ENCODE data around the gene DDX42. TPM values are rescaled to one million over a fixed set of nuclear protein-coding genes. Genes with fewer than 3 reads are reported as not detected.

DDX42 gene
- polyA plus RNA-seq, 1 donor from 2014 or later = 115 TPM

GRCh38 chr17:63762161-63763078 lies 11.6 kb upstream of the DDX42 start:
- Histone ChIP-seq H3K27ac (ENCODE audit: low read length) (no peak overlapping the region), H2AFZ (ENCODE audit: low read depth, low read length) (no peak overlapping the region), H3K79me2 (replicated peaks; ENCODE audit: insufficient read depth, low read length) (peaks cover 10% of the 10 kb centered on the region), H3K4me3 (ENCODE audit: low read length) (no peak overlapping the region), H3K27me3 (ENCODE audit: insufficient read depth, low read depth, low read length) (no peaks in the 10 kb centered on the region), H3K9ac (ENCODE audit: low read length) (no peak overlapping the region), H3K9me2 (ENCODE audit: insufficient read depth, low read length) (no peaks in the 10 kb centered on the region), H3K36me3 (ENCODE audit: insufficient read depth, low read length) (no peaks in the 10 kb centered on the region), H3K9me3 (ENCODE audit: low read length) (no peaks in the 10 kb centered on the region), H3K4me2 (ENCODE audit: low read length) (no peak overlapping the region), H4K20me1 (ENCODE audit: insufficient read depth) (no peaks in the 10 kb centered on the region), H3F3A (ENCODE audit: insufficient read depth, low read length, poor library complexity, severe bottlenecking) (no peaks in the 10 kb centered on the region)
- no peak for TF ChIP-seq CTCF (IDR thresholded peaks at IDR 0.05; ENCODE audit: poor library complexity, severe bottlenecking)
- no peak for TF ChIP-seq SMC3 (conservative IDR thresholded peaks at IDR 0.05; ENCODE audit: poor library complexity)
- no peak for TF ChIP-seq TAF1 (IDR thresholded peaks at IDR 0.05; ENCODE audit: low read depth)
- no peak for TF ChIP-seq REST (IDR thresholded peaks at IDR 0.05; ENCODE audit: borderline replicate concordance)
- TF ChIP-seq EP300 (conservative IDR thresholded peaks at IDR 0.05; ENCODE audit: poor library complexity, severe bottlenecking) = no peak
- TF ChIP-seq MXI1 (conservative IDR thresholded peaks at IDR 0.05; ENCODE audit: poor library complexity, severe bottlenecking) = no peak
- no peak for TF ChIP-seq POLR2AphosphoS5 (IDR thresholded peaks at IDR 0.05)
- no peak for TF ChIP-seq EZH2 (IDR thresholded peaks at IDR 0.05; ENCODE audit: borderline replicate concordance, insufficient read depth, low read length, poor library complexity, severe bottlenecking)
- TF ChIP-seq RAD21 (conservative IDR thresholded peaks at IDR 0.05) = no peak

GRCh38 chr17:63764716-63765115 lies 9.3 kb upstream of the DDX42 start:
- Histone ChIP-seq H3K27ac (ENCODE audit: low read length) (no peak overlapping the region), H3K27me3 (ENCODE audit: insufficient read depth, low read depth, low read length) (no peaks in the 10 kb centered on the region), H3K9ac (ENCODE audit: low read length) (no peak overlapping the region), H3K36me3 (ENCODE audit: insufficient read depth, low read length) (no peaks in the 10 kb centered on the region), H4K20me1 (ENCODE audit: insufficient read depth) (no peaks in the 10 kb centered on the region), H3K4me3 (ENCODE audit: low read length) (no peak overlapping the region), H3K9me3 (ENCODE audit: low read length) (no peaks in the 10 kb centered on the region), H3F3A (ENCODE audit: insufficient read depth, low read length, poor library complexity, severe bottlenecking) (no peaks in the 10 kb centered on the region), H3K79me2 (replicated peaks; ENCODE audit: insufficient read depth, low read length) (peaks cover 18% of the 10 kb centered on the region), H3K4me2 (ENCODE audit: low read length) (no peak overlapping the region), H3K9me2 (ENCODE audit: insufficient read depth, low read length) (no peaks in the 10 kb centered on the region), H2AFZ (ENCODE audit: low read depth, low read length) (no peak overlapping the region)
- TF ChIP-seq TAF1 (IDR thresholded peaks at IDR 0.05; ENCODE audit: low read depth) = no peak
- no peak for TF ChIP-seq CTCF (IDR thresholded peaks at IDR 0.05; ENCODE audit: poor library complexity, severe bottlenecking)
- TF ChIP-seq EP300 (conservative IDR thresholded peaks at IDR 0.05; ENCODE audit: poor library complexity, severe bottlenecking) = no peak
- TF ChIP-seq RAD21 (conservative IDR thresholded peaks at IDR 0.05) = no peak
- TF ChIP-seq SMC3 (conservative IDR thresholded peaks at IDR 0.05; ENCODE audit: poor library complexity) = no peak
- no peak for TF ChIP-seq REST (IDR thresholded peaks at IDR 0.05; ENCODE audit: borderline replicate concordance)
- no peak for TF ChIP-seq MXI1 (conservative IDR thresholded peaks at IDR 0.05; ENCODE audit: poor library complexity, severe bottlenecking)
- TF ChIP-seq POLR2AphosphoS5 (IDR thresholded peaks at IDR 0.05) = no peak
- TF ChIP-seq EZH2 (IDR thresholded peaks at IDR 0.05; ENCODE audit: borderline replicate concordance, insufficient read depth, low read length, poor library complexity, severe bottlenecking) = no peak
